Ishikawa (cell line): ENCODE measurements around the gene GRB10.

Source experiments
- CEBPB ChIP-seq: IDR thresholded peaks from 2 replicates; pipeline ENCODE4 v1.6.1; 2012
- CREB1 ChIP-seq: IDR thresholded peaks from 2 replicates; pipeline ENCODE4 v1.6.1; 2012; ENCODE audit warnings: low read depth
- EGR1 ChIP-seq: IDR thresholded peaks from 2 replicates; pipeline ENCODE4 v1.6.1; 2012
- EP300 ChIP-seq: IDR thresholded peaks from 2 replicates; pipeline ENCODE4 v1.6.1; 2012; ENCODE audit warnings: borderline replicate concordance
- FOXM1 ChIP-seq: IDR thresholded peaks from 2 replicates; pipeline ENCODE4 v1.6.1; 2012; ENCODE audit warnings: low read depth, borderline replicate concordance
- MAX ChIP-seq: IDR thresholded peaks from 2 replicates; pipeline ENCODE4 v1.6.1; 2012
- NFIC ChIP-seq: IDR thresholded peaks from 2 replicates; pipeline ENCODE4 v1.6.1; 2012
- RAD21 ChIP-seq: IDR thresholded peaks from 2 replicates; pipeline ENCODE4 v1.6.1; 2012; ENCODE audit warnings: low read depth
- REST ChIP-seq: IDR thresholded peaks from 2 replicates; pipeline ENCODE4 v1.6.1; 2012; ENCODE audit warnings: low read depth, mild to moderate bottlenecking
- TAF1 ChIP-seq: IDR thresholded peaks from 2 replicates; pipeline ENCODE4 v1.6.1; 2012; ENCODE audit warnings: low read depth, mild to moderate bottlenecking
- TCF12 ChIP-seq: IDR thresholded peaks from 2 replicates; pipeline ENCODE4 v1.6.1; 2012; ENCODE audit warnings: low read depth
- TEAD4 ChIP-seq: IDR thresholded peaks from 2 replicates; pipeline ENCODE4 v1.6.1; 2012
- USF1 ChIP-seq: IDR thresholded peaks from 2 replicates; pipeline ENCODE4 v1.6.1; 2012
- YY1 ChIP-seq: IDR thresholded peaks from 2 replicates; pipeline ENCODE4 v1.6.1; 2012; ENCODE audit warnings: low read depth
- ZBTB7A ChIP-seq: IDR thresholded peaks from 2 replicates; pipeline ENCODE4 v1.6.1; 2012; ENCODE audit warnings: low read depth

The GRB10 gene

GRCh38 chr7:50612704-50613103 lies 170.0 kb downstream of the GRB10 start:
- TF ChIP-seq EP300 (no peak), CREB1 (no peak), TAF1 (no peak), REST (no peak), TCF12 (no peak), RAD21 (no peak), ZBTB7A (no peak), CEBPB (no peak), NFIC (no peak), USF1 (no peak), MAX (no peak), YY1 (no peak), FOXM1 (no peak), EGR1 (no peak), TEAD4 (no peak)

- no peak for TF ChIP-seq USF1
Observed at GRCh38 chr7:50610521-50611277, 172.0 kb downstream of the GRB10 start.

GRCh38 chr7:50608196-50608906 lies 174.3 kb downstream of the GRB10 start:
- TF ChIP-seq USF1 (no peak), TEAD4 (no peak), MAX (no peak), NFIC (no peak), YY1 (no peak), EP300 (no peak)

- TF ChIP-seq MAX, result no peak
- no peak for TF ChIP-seq NFIC
- TF ChIP-seq REST, result no peak
- no peak for TF ChIP-seq YY1
- TF ChIP-seq RAD21, result no peak
- TF ChIP-seq FOXM1, result no peak
- TF ChIP-seq EGR1, result no peak
- no peak for TF ChIP-seq TAF1
- no peak for TF ChIP-seq CREB1
- TF ChIP-seq USF1, result no peak
- TF ChIP-seq TEAD4, result no peak
- no peak for TF ChIP-seq TCF12
- TF ChIP-seq EP300, result no peak
- TF ChIP-seq ZBTB7A, result no peak
Observed at GRCh38 chr7:50607524-50608125, 175.1 kb downstream of the GRB10 start.

GRCh38 chr7:50605059-50605458 lies 177.6 kb downstream of the GRB10 start:
- TF ChIP-seq CREB1 (no peak), NFIC (no peak), MAX (no peak), YY1 (no peak), TEAD4 (no peak), ZBTB7A (no peak), EGR1 (no peak), RAD21 (no peak), EP300 (no peak), TAF1 (no peak), TCF12 (no peak), REST (no peak), FOXM1 (no peak)
